PC-3 (cell line): ENCODE results near the gene SCRT2. TPM values are rescaled to one million over a fixed set of nuclear protein-coding genes. Genes with fewer than 3 reads are reported as not detected.

Experiments
- ATAC-seq: fragments of 200-7000 bp; cut with Tn5 transposase; 2 replicates; pipeline ENCODE4 v1.9.1; 2020; ENCODE audit warnings: mild to moderate bottlenecking, moderate library complexity
- BruUV-seq: library from RNA; stranded (reverse); fragments of 400-500 nt; replicated peaks from 2 replicates; lab custom pipeline; 2021; lab: Mats Ljungman, UMichigan
- CTCF ChIA-PET: fragments of 300-600 bp; sonication (Branson Sonifier 250); formaldehyde crosslinking; loops from one replicate; lab custom pipeline; 2022; ENCODE audit warnings: antibody characterized with exemption; lab: Charles Lee
- POLR2A ChIA-PET: fragments of 300-600 bp; sonication (Branson Sonifier 250); formaldehyde crosslinking; loops from one replicate; lab custom pipeline; 2022; ENCODE audit warnings: antibody characterized with exemption; ENCODE audit not compliant: unreplicated experiment; lab: Charles Lee
- DNase-seq: peaks from one replicate; pipeline ENCODE4 v3.0.0-alpha.2; 2015
- H2AFZ ChIP-seq: fragments of 300-600 bp; sonication (generic); 2 replicates; pipeline ENCODE4 v1.6.0; 2016; ENCODE audit warnings: antibody characterized with exemption, low read length
- H3F3A ChIP-seq: fragments of 300-600 bp; sonication (generic); one replicate; pipeline ENCODE4 v1.6.0; 2017; ENCODE audit warnings: antibody characterized with exemption, low read length, control low read depth, mild to moderate bottlenecking; ENCODE audit not compliant: unreplicated experiment
- H3K27ac ChIP-seq: fragments of 300-600 bp; sonication (generic); 2 replicates; pipeline ENCODE4 v1.5.1; 2016; ENCODE audit warnings: mild to moderate bottlenecking, low read length
- H3K27me3 ChIP-seq: fragments of 300-600 bp; sonication (generic); 2 replicates; pipeline ENCODE4 v1.6.1; 2016; ENCODE audit warnings: low read length, mixed read lengths
- H3K36me3 ChIP-seq: fragments of 300-600 bp; sonication (generic); 2 replicates; pipeline ENCODE4 v1.6.1; 2016; ENCODE audit warnings: low read depth, mixed run types, low read length, mixed read lengths
- H3K4me1 ChIP-seq: fragments of 300-600 bp; sonication (generic); 2 replicates; pipeline ENCODE4 v1.5.1; 2016; ENCODE audit warnings: low read length; ENCODE audit not compliant: insufficient read depth
- H3K4me2 ChIP-seq: fragments of 300-600 bp; sonication (generic); 2 replicates; pipeline ENCODE4 v1.6.0; 2016; ENCODE audit warnings: low read length
- H3K4me3 ChIP-seq: fragments of 300-600 bp; sonication (generic); 2 replicates; pipeline ENCODE4 v1.5.1; 2016; ENCODE audit warnings: mild to moderate bottlenecking, low read length, mixed read lengths
- H3K79me2 ChIP-seq: fragments of 300-600 bp; sonication (generic); 2 replicates; pipeline ENCODE4 v1.6.1; 2017; ENCODE audit warnings: low read length, mixed read lengths
- H3K9ac ChIP-seq: fragments of 300-600 bp; sonication (generic); 2 replicates; pipeline ENCODE4 v1.6.0; 2016; ENCODE audit warnings: mild to moderate bottlenecking, low read length
- H3K9me2 ChIP-seq: fragments of 300-600 bp; sonication (generic); replicated peaks from 2 replicates; pipeline ENCODE4 v1.6.1; 2016; ENCODE audit warnings: mixed run types, low read length, mixed read lengths
- H3K9me3 ChIP-seq: fragments of 300-600 bp; sonication (generic); 2 replicates; pipeline ENCODE4 v1.6.1; 2016; ENCODE audit warnings: low read length, mixed read lengths
- H4K20me1 ChIP-seq: fragments of 300-600 bp; sonication (generic); 2 replicates; pipeline ENCODE4 v1.6.1; 2016; ENCODE audit warnings: low read length, mixed read lengths
- EZH2 ChIP-seq: fragments of 300-600 bp; sonication (generic); IDR thresholded peaks from one replicate; pipeline ENCODE4 v1.6.1; 2017; ENCODE audit warnings: antibody characterized with exemption, mild to moderate bottlenecking, low read length; ENCODE audit not compliant: unreplicated experiment
- EZH2phosphoT487 ChIP-seq: fragments of 300-600 bp; sonication (generic); IDR thresholded peaks from 2 replicates; pipeline ENCODE4 v1.6.1; 2018; ENCODE audit warnings: mild to moderate bottlenecking, antibody characterized with exemption, low read length, borderline replicate concordance
- intact Hi-C: fragments of 100-400 bp; cut with micrococcal nuclease; formaldehyde crosslinking; loops from 2 replicates; pipeline ENCODE4 v1.9.0; 2023
- total RNA-seq: library from RNA; depleted of rRNA; stranded (reverse); fragments of >200 nt; gene quantifications from 2 replicates; pipeline ENCODE4 v1.2.3, GENCODE V29; 2014
- TF ChIP-seq, protein P1 (sequence below): fragments of 300-600 bp; sonication (generic); conservative IDR thresholded peaks from 2 replicates; pipeline ENCODE4 v1.5.1; 2017; ENCODE audit warnings: antibody characterized with exemption, low read depth, mild to moderate bottlenecking, low read length

SCRT2 gene
- total RNA-seq, 1 experiment from 2014 or later = not detected

GRCh38 chr20:684676-685319, 9.2 kb upstream of the SCRT2 start:
- CTCF ChIA-PET = no interaction called here
- no peak overlapping the region for H3K27ac ChIP-seq
- H3K4me1 ChIP-seq = no peaks in the 10 kb centered on the region
- DNase-seq = no peak
- no peaks in the 10 kb centered on the region for H3K9me3 ChIP-seq
- no TSS peak for BruUV-seq
- no peaks in the 10 kb centered on the region for H3K79me2 ChIP-seq
- H4K20me1 ChIP-seq = no peaks in the 10 kb centered on the region
- intact Hi-C loops = no loop called here
- peaks cover 74% of the 10 kb centered on the region for H3K27me3 ChIP-seq
- no peaks in the 10 kb centered on the region for H3K36me3 ChIP-seq
- ATAC-seq = no peak
- H3K9me2 ChIP-seq = no peaks in the 10 kb centered on the region
- no peaks in the 10 kb centered on the region for H3F3A ChIP-seq
- TF ChIP-seq EZH2 (no peak), EZH2phosphoT487 (no peak)
- TF ChIP-seq, protein P1, sequence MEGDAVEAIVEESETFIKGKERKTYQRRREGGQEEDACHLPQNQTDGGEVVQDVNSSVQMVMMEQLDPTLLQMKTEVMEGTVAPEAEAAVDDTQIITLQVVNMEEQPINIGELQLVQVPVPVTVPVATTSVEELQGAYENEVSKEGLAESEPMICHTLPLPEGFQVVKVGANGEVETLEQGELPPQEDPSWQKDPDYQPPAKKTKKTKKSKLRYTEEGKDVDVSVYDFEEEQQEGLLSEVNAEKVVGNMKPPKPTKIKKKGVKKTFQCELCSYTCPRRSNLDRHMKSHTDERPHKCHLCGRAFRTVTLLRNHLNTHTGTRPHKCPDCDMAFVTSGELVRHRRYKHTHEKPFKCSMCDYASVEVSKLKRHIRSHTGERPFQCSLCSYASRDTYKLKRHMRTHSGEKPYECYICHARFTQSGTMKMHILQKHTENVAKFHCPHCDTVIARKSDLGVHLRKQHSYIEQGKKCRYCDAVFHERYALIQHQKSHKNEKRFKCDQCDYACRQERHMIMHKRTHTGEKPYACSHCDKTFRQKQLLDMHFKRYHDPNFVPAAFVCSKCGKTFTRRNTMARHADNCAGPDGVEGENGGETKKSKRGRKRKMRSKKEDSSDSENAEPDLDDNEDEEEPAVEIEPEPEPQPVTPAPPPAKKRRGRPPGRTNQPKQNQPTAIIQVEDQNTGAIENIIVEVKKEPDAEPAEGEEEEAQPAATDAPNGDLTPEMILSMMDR = no peak
- no peak overlapping the region for H3K4me2 ChIP-seq
- H2AFZ ChIP-seq = no peak overlapping the region
- H3K9ac ChIP-seq = no peak overlapping the region
- no peak overlapping the region for H3K4me3 ChIP-seq
- POLR2A ChIA-PET = no interaction called here

DNA sequence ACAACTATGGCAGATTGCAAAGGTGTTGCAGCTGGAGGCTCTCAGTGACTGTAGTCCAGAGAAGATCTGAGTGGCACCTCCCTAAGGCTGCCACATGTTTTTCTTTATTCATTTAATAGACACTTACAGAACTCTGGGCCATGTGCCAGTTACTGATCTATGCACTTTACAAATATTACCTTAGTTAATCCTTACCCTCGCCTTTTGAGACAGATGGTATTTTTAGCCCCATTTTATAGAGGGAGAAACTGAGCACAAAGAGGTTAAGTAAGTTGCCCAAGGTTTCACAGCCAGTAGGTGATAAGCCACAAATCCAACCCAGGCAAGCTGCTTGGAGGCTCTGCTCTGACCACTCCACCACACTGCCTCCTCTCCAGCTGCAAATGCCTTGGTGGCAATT, 6.5 kb upstream of the SCRT2 start:
- BruUV-seq = no TSS peak
- H3K9ac ChIP-seq = no peak overlapping the region
- H3K27ac ChIP-seq = no peak overlapping the region
- H3K9me3 ChIP-seq = no peaks in the 10 kb centered on the region
- H3K36me3 ChIP-seq = no peaks in the 10 kb centered on the region
- POLR2A ChIA-PET = no interaction called here
- H3K9me2 ChIP-seq = no peaks in the 10 kb centered on the region
- intact Hi-C loops = no loop called here
- no peak overlapping the region for H3K4me2 ChIP-seq
- no peaks in the 10 kb centered on the region for H4K20me1 ChIP-seq
- ATAC-seq (no peak), DNase-seq (no peak)
- CTCF ChIA-PET = no interaction called here
- H3F3A ChIP-seq = no peaks in the 10 kb centered on the region
- H3K79me2 ChIP-seq = no peaks in the 10 kb centered on the region
- no peaks in the 10 kb centered on the region for H3K4me1 ChIP-seq
- no peak overlapping the region for H3K4me3 ChIP-seq
- TF ChIP-seq EZH2 = no peak
- TF ChIP-seq EZH2phosphoT487 = no peak
- TF ChIP-seq, protein P1 = no peak
- H3K27me3 ChIP-seq = peaks cover 66% of the 10 kb centered on the region
- H2AFZ ChIP-seq = no peak overlapping the region

DNA sequence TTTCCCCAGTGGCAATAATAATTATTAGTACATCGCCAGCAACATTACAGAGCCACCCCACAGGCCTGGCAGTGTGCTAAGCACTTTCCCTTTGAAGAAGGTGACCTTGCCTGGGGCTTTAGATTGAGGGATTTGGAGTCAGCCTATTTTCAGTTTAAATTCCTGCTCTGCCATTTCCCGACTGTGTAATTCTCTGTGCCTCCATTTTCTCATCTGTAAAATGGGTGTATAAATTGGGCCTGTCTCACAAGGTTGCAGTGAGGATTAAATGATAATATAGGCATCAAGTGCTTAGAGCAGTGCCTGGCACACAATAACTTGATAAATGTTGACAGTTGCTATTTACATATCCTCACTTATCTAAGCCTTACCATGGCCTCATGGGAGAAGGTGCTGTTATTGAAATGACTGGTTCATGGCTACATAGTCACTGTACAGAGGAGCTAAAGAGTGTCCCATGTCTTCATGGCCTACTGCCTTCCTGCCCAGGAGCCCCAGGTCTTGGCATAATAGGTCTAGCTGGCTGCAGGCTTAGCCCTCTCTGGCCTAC, 5.1 kb upstream of the SCRT2 start:
- no peak for ATAC-seq
- no peaks in the 10 kb centered on the region for H3K79me2 ChIP-seq
- H3K4me1 ChIP-seq = peaks cover 4% of the 10 kb centered on the region
- peaks cover 70% of the 10 kb centered on the region for H3K27me3 ChIP-seq
- no peak overlapping the region for H3K4me3 ChIP-seq
- intact Hi-C loops = no loop called here
- no peak overlapping the region for H3K9ac ChIP-seq
- CTCF ChIA-PET = no interaction called here
- no peak for TF ChIP-seq EZH2
- TF ChIP-seq, protein P1 = no peak
- TF ChIP-seq EZH2phosphoT487 = no peak
- H2AFZ ChIP-seq = no peak overlapping the region
- no peak for DNase-seq
- no peaks in the 10 kb centered on the region for H3K9me2 ChIP-seq
- no TSS peak for BruUV-seq
- no peak overlapping the region for H3K27ac ChIP-seq
- H3K4me2 ChIP-seq = no peak overlapping the region
- H3F3A ChIP-seq = no peaks in the 10 kb centered on the region
- no peaks in the 10 kb centered on the region for H3K9me3 ChIP-seq
- POLR2A ChIA-PET = no interaction called here
- no peaks in the 10 kb centered on the region for H3K36me3 ChIP-seq
- H4K20me1 ChIP-seq = peaks cover 4% of the 10 kb centered on the region; the same call in 1 of the 2 replicates
